ENCODE measurements around the gene SLC24A4. TPM values are rescaled to one million over a fixed set of nuclear protein-coding genes. Genes with fewer than 3 reads are reported as not detected.
"Not testable (repeated sequence)": the region's sequence is repeated elsewhere in the genome, so short reads cannot be mapped to it uniquely, and the experiment has no call there.

The SLC24A4 gene
- total RNA-seq, 3 donors from 2014 or later (not counting 1 experiment from before 2014, with no cell fraction given) = 1.1 to 3.2 (median 2.1) TPM

DNA sequence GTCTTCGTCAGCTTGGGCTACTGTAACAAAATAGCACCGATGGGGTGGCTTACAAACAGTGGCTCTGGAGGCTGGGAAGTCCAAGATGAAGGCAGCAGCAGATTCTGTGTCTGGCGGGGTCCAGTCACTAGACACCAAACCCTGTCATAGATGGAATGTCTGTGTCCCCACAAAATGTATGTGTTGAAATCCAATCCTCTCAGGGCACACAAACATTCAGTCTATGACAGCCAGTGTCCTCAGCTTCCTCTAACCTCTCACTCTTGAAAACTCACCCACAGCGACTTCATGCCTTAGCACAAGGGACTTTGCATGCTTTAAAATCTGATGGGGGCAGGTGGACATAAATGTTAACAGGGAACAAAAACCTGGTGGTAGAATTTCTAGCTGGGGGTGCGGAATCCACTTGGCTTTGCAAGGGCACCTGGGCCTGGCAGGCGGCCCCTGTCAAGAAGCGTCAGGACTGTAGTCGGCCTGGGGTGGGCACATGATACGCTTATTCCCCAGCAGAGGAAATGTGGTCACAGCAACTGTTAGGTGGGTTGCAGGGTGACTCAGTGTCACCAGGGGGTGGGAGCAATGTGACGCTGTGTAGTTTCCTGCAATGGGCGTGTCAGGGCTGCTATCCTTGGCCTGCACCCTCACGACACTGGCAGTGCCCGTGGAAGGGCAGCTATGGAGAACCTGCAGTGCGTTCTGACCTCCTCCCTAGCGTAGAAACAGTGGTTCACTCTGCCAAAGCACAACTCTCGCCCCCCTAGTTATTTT is 208.3 kb downstream of the SLC24A4 start:
- Histone ChIP-seq H3K36me3 (ENCODE audit: control insufficient read depth, insufficient read depth, low read length) (peaks cover 4% of the 10 kb centered on the region), H3K27me3 (ENCODE audit: control insufficient read depth, insufficient read depth, low read length) (no peaks in the 10 kb centered on the region), H3K9me3 (ENCODE audit: control insufficient read depth, insufficient read depth, low read length) (no peaks in the 10 kb centered on the region), H3K27ac (ENCODE audit: low read length) (peak overlapping the region; percentile 98), H3K4me3 (ENCODE audit: low read length) (no peak overlapping the region), H3K4me1 (ENCODE audit: control insufficient read depth, insufficient read depth, low read length) (peaks cover 87% of the 10 kb centered on the region)
- peak; percentile 86 to 91 for DNase-seq
- peak overlapping the region; percentile 98 to 99 for H3K27ac Mint-ChIP-seq
- no peaks in the 10 kb centered on the region for H3K27me3 Mint-ChIP-seq (ENCODE audit: low read depth in 2 of 2)
- no peaks in the 10 kb centered on the region for H3K9me3 Mint-ChIP-seq
- ATAC-seq = peak; percentile 76 to 93 (median 93)
- WGBS (ENCODE audit: insufficient coverage) = 24% methylated on average over 16 of the region's 16 CpGs
- intact Hi-C loops (cut with micrococcal nuclease) = loop anchor here (1.0 to 5.0 kb wide), 6 partner anchors 9 to 120 kb away; no protein-coding TSS in a partner anchor
- peaks cover 75 to 92% of the 10 kb centered on the region in 2 donors for H3K4me1 Mint-ChIP-seq
- H3K4me3 Mint-ChIP-seq = peak overlapping the region; percentile 89
- TF ChIP-seq, protein P1, sequence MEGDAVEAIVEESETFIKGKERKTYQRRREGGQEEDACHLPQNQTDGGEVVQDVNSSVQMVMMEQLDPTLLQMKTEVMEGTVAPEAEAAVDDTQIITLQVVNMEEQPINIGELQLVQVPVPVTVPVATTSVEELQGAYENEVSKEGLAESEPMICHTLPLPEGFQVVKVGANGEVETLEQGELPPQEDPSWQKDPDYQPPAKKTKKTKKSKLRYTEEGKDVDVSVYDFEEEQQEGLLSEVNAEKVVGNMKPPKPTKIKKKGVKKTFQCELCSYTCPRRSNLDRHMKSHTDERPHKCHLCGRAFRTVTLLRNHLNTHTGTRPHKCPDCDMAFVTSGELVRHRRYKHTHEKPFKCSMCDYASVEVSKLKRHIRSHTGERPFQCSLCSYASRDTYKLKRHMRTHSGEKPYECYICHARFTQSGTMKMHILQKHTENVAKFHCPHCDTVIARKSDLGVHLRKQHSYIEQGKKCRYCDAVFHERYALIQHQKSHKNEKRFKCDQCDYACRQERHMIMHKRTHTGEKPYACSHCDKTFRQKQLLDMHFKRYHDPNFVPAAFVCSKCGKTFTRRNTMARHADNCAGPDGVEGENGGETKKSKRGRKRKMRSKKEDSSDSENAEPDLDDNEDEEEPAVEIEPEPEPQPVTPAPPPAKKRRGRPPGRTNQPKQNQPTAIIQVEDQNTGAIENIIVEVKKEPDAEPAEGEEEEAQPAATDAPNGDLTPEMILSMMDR (IDR thresholded peaks at IDR 0.05) = no peak
- no peaks in the 10 kb centered on the region for H3K36me3 Mint-ChIP-seq

DNA sequence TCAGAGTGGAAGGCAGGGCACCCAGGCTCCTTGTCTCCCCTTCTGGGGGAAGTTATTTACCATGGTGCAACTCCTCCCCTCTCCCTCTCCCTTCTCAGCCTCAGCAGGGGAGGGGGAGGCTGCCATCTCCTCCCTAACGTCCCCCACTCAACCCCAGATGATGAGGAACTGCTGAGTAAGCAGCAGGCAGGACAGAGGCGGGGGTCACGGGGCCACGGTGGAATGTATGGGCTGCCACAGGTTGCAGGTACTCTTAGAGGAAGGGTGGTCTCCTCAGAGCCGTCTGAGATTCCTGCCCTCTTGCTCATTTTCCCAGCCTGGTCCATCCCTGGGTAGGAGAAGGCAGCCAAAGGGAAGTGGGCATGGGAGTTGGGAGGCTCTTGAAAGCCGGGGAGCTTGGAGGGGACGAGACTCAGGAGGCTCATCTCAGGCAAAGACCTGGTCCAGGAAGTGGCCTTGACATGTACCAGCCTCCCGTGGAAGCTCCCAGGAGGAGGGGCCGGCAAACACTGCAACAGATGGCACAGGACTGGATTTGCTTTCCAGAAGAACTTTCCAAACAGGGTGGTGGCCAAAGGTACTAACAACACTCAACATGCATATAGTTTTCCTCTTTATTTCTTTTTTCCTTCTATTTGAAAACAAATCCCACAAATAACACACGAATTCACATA is 209.7 kb downstream of the SLC24A4 start:
- DNase-seq = no peak
- intact Hi-C loops (cut with micrococcal nuclease) = loop anchor here (5.0 kb wide), 1 partner anchor 55 kb away; no protein-coding TSS in a partner anchor
- peaks cover 4% of the 10 kb centered on the region for H3K36me3 ChIP-seq (ENCODE audit: control insufficient read depth, insufficient read depth, low read length)

DNA sequence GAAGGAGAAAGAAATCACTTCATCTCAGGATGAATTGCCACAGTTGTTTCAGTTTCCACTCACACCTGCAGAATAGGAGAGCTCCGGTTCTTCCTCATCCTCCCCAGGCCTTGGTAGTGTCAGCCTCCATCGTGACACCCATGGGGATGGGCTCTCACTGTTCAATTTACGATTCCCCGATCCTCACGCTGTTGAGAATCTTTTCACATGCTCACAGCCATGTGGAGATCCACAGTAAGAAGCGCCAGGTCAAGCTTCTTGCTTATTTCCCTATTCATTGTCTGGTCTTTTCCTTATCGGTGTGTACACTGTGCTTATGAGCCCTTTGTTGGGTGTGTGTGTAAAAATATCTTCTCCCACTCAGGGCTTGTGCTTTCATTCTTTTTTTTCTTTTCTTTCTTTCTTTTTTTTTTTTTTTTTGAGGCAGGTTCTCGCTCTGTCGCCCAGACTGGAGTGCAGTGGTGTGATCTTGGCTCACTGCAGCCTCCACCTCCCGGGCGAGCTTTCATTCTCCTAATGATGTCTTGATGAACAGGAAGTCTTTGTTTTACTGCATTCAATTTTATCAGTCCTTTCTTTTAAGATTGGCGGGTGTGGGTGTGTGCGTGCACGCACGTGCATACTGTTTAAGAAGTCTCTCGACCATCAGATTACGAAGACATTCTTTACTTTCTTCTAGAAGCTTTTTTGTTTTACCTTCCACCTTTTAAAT is 212.1 kb downstream of the SLC24A4 start:
- Mint-ChIP-seq H3K9me3 (no peaks in the 10 kb centered on the region), H3K27me3 (ENCODE audit: low read depth in 2 of 2) (no peaks in the 10 kb centered on the region), H3K4me1 (peaks cover 65 to 78% of the 10 kb centered on the region in 2 donors), H3K36me3 (no peaks in the 10 kb centered on the region), H3K27ac (peak overlapping the region; percentile 98 to 99), H3K4me3 (peak overlapping the region; percentile 82)
- intact Hi-C loops (cut with micrococcal nuclease) = loop anchor here (5.0 kb wide), 1 partner anchor 52 kb away; no protein-coding TSS in a partner anchor
- ATAC-seq (no peak), DNase-seq (peak in 1 of 2 donors; percentile 71)
- H3K27me3 ChIP-seq (ENCODE audit: control insufficient read depth, insufficient read depth, low read length) = no peaks in the 10 kb centered on the region
- WGBS (ENCODE audit: insufficient coverage) = 56% methylated on average over 15 of the region's 17 CpGs
- H3K4me3 ChIP-seq (ENCODE audit: low read length) = no peak overlapping the region
- peaks cover 4% of the 10 kb centered on the region for H3K36me3 ChIP-seq (ENCODE audit: control insufficient read depth, insufficient read depth, low read length)
- TF ChIP-seq, protein P1 (IDR thresholded peaks at IDR 0.05) = no peak
- peak overlapping the region; percentile 73 for H3K27ac ChIP-seq (ENCODE audit: low read length)
- H3K9me3 ChIP-seq (ENCODE audit: control insufficient read depth, insufficient read depth, low read length) = no peaks in the 10 kb centered on the region
- peaks cover 83% of the 10 kb centered on the region for H3K4me1 ChIP-seq (ENCODE audit: control insufficient read depth, insufficient read depth, low read length)

More for the DNA sequence above, 209.7 kb downstream of the SLC24A4 start:
- Histone ChIP-seq H3K27me3 (ENCODE audit: control insufficient read depth, insufficient read depth, low read length) (no peaks in the 10 kb centered on the region), H3K9me3 (ENCODE audit: control insufficient read depth, insufficient read depth, low read length) (no peaks in the 10 kb centered on the region), H3K27ac (ENCODE audit: low read length) (peak overlapping the region; percentile 98), H3K4me1 (ENCODE audit: control insufficient read depth, insufficient read depth, low read length) (peaks cover 83% of the 10 kb centered on the region), H3K4me3 (ENCODE audit: low read length) (no peak overlapping the region)
- ATAC-seq = no peak
- Mint-ChIP-seq H3K9me3 (no peaks in the 10 kb centered on the region), H3K27ac (peak overlapping the region; percentile 98 to 99), H3K4me1 (peaks cover 66 to 80% of the 10 kb centered on the region in 2 donors), H3K36me3 (no peaks in the 10 kb centered on the region), H3K4me3 (peak overlapping the region; percentile 89), H3K27me3 (ENCODE audit: low read depth in 2 of 2) (no peaks in the 10 kb centered on the region)
- TF ChIP-seq, protein P1 (IDR thresholded peaks at IDR 0.05) = no peak
- WGBS (ENCODE audit: insufficient coverage) = 53% methylated on average over 8 of the region's 10 CpGs

DNA sequence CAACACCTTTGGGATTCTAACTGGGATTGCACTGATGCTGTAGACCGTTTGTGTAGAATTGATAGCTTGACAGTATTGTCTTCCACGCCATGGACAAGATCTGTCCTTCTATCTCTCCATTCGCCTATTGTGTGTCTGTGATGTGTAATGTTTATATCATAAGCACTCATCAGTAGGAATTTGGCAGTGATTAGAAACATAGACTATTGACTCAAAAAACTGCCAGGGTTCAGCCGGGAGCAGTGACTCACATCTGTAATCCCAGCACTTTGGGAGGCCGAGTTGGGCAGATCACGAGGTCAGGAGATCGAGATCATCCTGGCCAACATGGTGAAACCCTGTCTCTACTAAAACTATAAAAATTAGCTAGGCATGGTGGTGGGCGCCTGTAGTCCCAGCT is 213.3 kb downstream of the SLC24A4 start:
- H3K36me3 Mint-ChIP-seq; H3K36me3 ChIP-seq (ENCODE audit: control insufficient read depth, insufficient read depth, low read length); H3K27me3 Mint-ChIP-seq (ENCODE audit: low read depth in 2 of 2); H3K9me3 ChIP-seq (ENCODE audit: control insufficient read depth, insufficient read depth, low read length); H3K4me3 ChIP-seq (ENCODE audit: low read length); H3K9me3 Mint-ChIP-seq; H3K27me3 ChIP-seq (ENCODE audit: control insufficient read depth, insufficient read depth, low read length); ATAC-seq; DNase-seq; intact Hi-C loops (cut with micrococcal nuclease): not testable (repeated sequence)
- H3K4me1 ChIP-seq (ENCODE audit: control insufficient read depth, insufficient read depth, low read length) = peaks cover 83% of the 10 kb centered on the region
- H3K27ac ChIP-seq (ENCODE audit: low read length) = peak overlapping the region; percentile 73
- Mint-ChIP-seq H3K4me3 (peak overlapping the region; percentile 82), H3K4me1 (peaks cover 64 to 79% of the 10 kb centered on the region in 2 donors), H3K27ac (peak overlapping the region; percentile 98 to 99)
- 89% methylated on average over 8 of the region's 8 CpGs for WGBS (ENCODE audit: insufficient coverage)
